ENCODE measurements around the gene TMOD1. TPM values are rescaled to one million over a fixed set of nuclear protein-coding genes. Genes with fewer than 3 reads are reported as not detected.

The TMOD1 gene
- total and polyA plus RNA-seq, 2 of the 8 experiments (the other 6 are each of a cell fraction or from before 2014, with no cell fraction given), result 0.17 to 0.88 TPM

GRCh38 chr9:97517331-97518089, 16.0 kb downstream of the TMOD1 start:
- Histone ChIP-seq H3K18ac (ENCODE audit: extremely low read depth, low read length) (no peak overlapping the region), H2AK5ac (ENCODE audit: low read depth, low read length) (no peak overlapping the region), H3K27ac (ENCODE audit: low read depth, low read length) (no peak overlapping the region), H3K56ac (replicated peaks; ENCODE audit: insufficient read length, low read depth, low read length) (no peak overlapping the region), H4K8ac (ENCODE audit: extremely low read depth, insufficient read depth, low read length) (no peak overlapping the region), H3K4me2 (ENCODE audit: insufficient read depth in 1 of 2, low read depth in 2 of 2, low read length in 2 of 2) (no peak overlapping the region), H3K79me1 (ENCODE audit: low read depth, low read length) (no peaks in the 10 kb centered on the region), H3K4ac (replicated peaks; ENCODE audit: insufficient read length, low read depth, low read length) (no peak overlapping the region), H3K23me2 (ENCODE audit: low read depth, low read length) (no peaks in the 10 kb centered on the region), H2BK15ac (ENCODE audit: low read length) (0 out of 2 replicates have a peak overlapping the region, but pooled peaks have one; percentile 72), H4K20me1 (replicated peaks in 1 of 2; ENCODE audit: control insufficient read depth in 1 of 2, insufficient read depth in 2 of 2, low read length in 2 of 2) (peaks cover 0 to 2% of the 10 kb centered on the region in 2 experiments), H3K4me1 (replicated peaks in 1 of 4; ENCODE audit: control insufficient read depth in 3 of 4, insufficient read depth in 4 of 4, low read length in 3 of 4) (peaks cover 0 to 2% (median 0%) of the 10 kb centered on the region in 4 experiments; a peak in 1 of 7 replicates), H3K4me3 (ENCODE audit: extremely low read depth in 1 of 4, insufficient read depth in 2 of 4, low read depth in 3 of 4, low read length in 4 of 4) (no peak overlapping the region), H2BK120ac (replicated peaks; ENCODE audit: low read depth, low read length) (no peak overlapping the region), H4K5ac (ENCODE audit: insufficient read length, low read depth, low read length) (no peak overlapping the region), H4K91ac (replicated peaks; ENCODE audit: insufficient read length, low read length) (no peak overlapping the region), H3K23ac (ENCODE audit: insufficient read length) (no peak overlapping the region), H3K14ac (ENCODE audit: insufficient read length) (no peak overlapping the region), H3K9ac (replicated peaks in 1 of 4; ENCODE audit: extremely low read depth in 1 of 4, low read depth in 3 of 4, low read length in 3 of 4) (no peak overlapping the region), H3K9me3 (ENCODE audit: insufficient read depth in 2 of 2, low read depth in 1 of 2, low read length in 1 of 2) (no peaks in the 10 kb centered on the region), H2AFZ (ENCODE audit: low read length) (no peak overlapping the region), H2BK5ac (ENCODE audit: low read depth, low read length) (no peak overlapping the region), H3K79me2 (ENCODE audit: control insufficient read depth in 1 of 2, insufficient read depth in 2 of 2, low read length in 2 of 2) (no peaks in the 10 kb centered on the region), H2BK20ac (ENCODE audit: low read length) (no peak overlapping the region), H3K27me3 (replicated peaks in 1 of 4; ENCODE audit: control insufficient read depth in 3 of 4, extremely low read depth in 1 of 4, insufficient read depth in 3 of 4, low read length in 3 of 4) (no peaks in the 10 kb centered on the region; a peak in 1 of 7 replicates), H2BK12ac (ENCODE audit: low read depth, low read length) (no peak overlapping the region), H3K36me3 (ENCODE audit: control insufficient read depth in 2 of 4, insufficient read depth in 4 of 4, low read length in 3 of 4) (no peaks in the 10 kb centered on the region)
- WGBS, 2 experiments (ENCODE audit: extremely low coverage in 1 of 2, insufficient coverage in 1 of 2, insufficient read length in 1 of 2, insufficient replicate concordance in 2 of 2, low coverage in 1 of 2, low lambda C conversion rate in 2 of 2, missing lambda C conversion rate in 1 of 2), result 86% methylated on average over 14 of the region's 14 CpGs; no CpG with 5 or more reads in 1 of the 2 experiments
- FAIRE-seq (no peak), DNase-seq (ENCODE audit: low read depth in 1 of 2, low spot score in 2 of 2) (no peak)
- ChIA-PET CTCF (ENCODE audit: partially characterized antibody) (interaction anchor here (0.7 to 2.8 kb wide), 8 partner anchors 15 to 105 kb away, joined by 3 to 15 read pairs (median 6); partner anchors contain the start of genes TDRD7 and TMOD1), POLR2A (ENCODE audit: partially characterized antibody) (interaction anchor here (1.2 kb wide), 1 partner anchor 116 kb away, joined by 3 read pairs; the partner anchor contains the start of genes NCBP1 and TSTD2)
- TF ChIP-seq SP4 (IDR thresholded peaks at IDR 0.05; ENCODE audit: low read length) (no peak), BRCA1 (IDR thresholded peaks at IDR 0.05; ENCODE audit: low read depth, low read length) (no peak), CBX8 (IDR thresholded peaks at IDR 0.05; ENCODE audit: borderline replicate concordance, low read depth, low read length) (no peak), NANOG (IDR thresholded peaks at IDR 0.05; ENCODE audit: insufficient read depth, low read depth, low read length, poor library complexity, severe bottlenecking) (no peak), POU5F1 (IDR thresholded peaks at IDR 0.05; ENCODE audit: low read depth, low read length) (no peak), CREB1 (IDR thresholded peaks at IDR 0.05) (no peak), USF2 (IDR thresholded peaks at IDR 0.05; ENCODE audit: low read length) (no peak), PHF8 (conservative IDR thresholded peaks at IDR 0.05; ENCODE audit: low read depth, low read length) (no peak)

All from H1 (cell line).